RCC 7860 (cell line): ENCODE measurements around the gene POU2F1.

ENCODE experiments used
- DNase-seq: peaks from one replicate; pipeline ENCODE4 v3.0.0-alpha.2; 2015; ENCODE audit warnings: low spot score
- FAIRE-seq: peaks from 2 replicates; lab custom pipeline; 2012; peaks lifted over from hg19 to GRCh38; lab: Jason Lieb, UNC

Gene POU2F1

GRCh38 chr1:167434306-167434705 lies 213.6 kb downstream of the POU2F1 start:
- FAIRE-seq, result no peak
- no peak for DNase-seq

- no peak for FAIRE-seq
- DNase-seq, result no peak
These were observed 214.8 kb downstream of the POU2F1 start for GRCh38 chr1:167435484-167435883.

GRCh38 chr1:167438171-167439138 lies 217.8 kb downstream of the POU2F1 start:
- FAIRE-seq (no peak), DNase-seq (no peak)

GRCh38 chr1:167439301-167439988 lies 218.8 kb downstream of the POU2F1 start:
- DNase-seq, result no peak
- no peak for FAIRE-seq

GRCh38 chr1:167440345-167440744 lies 219.7 kb downstream of the POU2F1 start:
- DNase-seq, result no peak
- FAIRE-seq, result no peak

GRCh38 chr1:167440776-167441175 lies 220.1 kb downstream of the POU2F1 start:
- FAIRE-seq, result no peak
- no peak for DNase-seq

- FAIRE-seq (no peak), DNase-seq (no peak)
These were observed 220.5 kb downstream of the POU2F1 start for GRCh38 chr1:167441222-167441621.

GRCh38 chr1:167442142-167442848 lies 221.6 kb downstream of the POU2F1 start:
- DNase-seq, result peak; percentile 49
- no peak for FAIRE-seq

GRCh38 chr1:167442854-167443565 lies 222.3 kb downstream of the POU2F1 start:
- DNase-seq (no peak), FAIRE-seq (no peak)

- FAIRE-seq (no peak), DNase-seq (no peak)
These were observed 223.1 kb downstream of the POU2F1 start for GRCh38 chr1:167443757-167444156.

GRCh38 chr1:167446966-167447365 lies 226.3 kb downstream of the POU2F1 start:
- no peak for DNase-seq
- FAIRE-seq, result no peak

- FAIRE-seq, result no peak
- peak; percentile 83 for DNase-seq
These were observed 226.9 kb downstream of the POU2F1 start for GRCh38 chr1:167447521-167448136.

GRCh38 chr1:167450843-167451242 lies 230.2 kb downstream of the POU2F1 start:
- DNase-seq, result no peak
- no peak for FAIRE-seq

- DNase-seq, result no peak
- no peak for FAIRE-seq
These were observed 231.8 kb downstream of the POU2F1 start for GRCh38 chr1:167452483-167452882.

GRCh38 chr1:167453123-167453522 lies 232.4 kb downstream of the POU2F1 start:
- FAIRE-seq, result no peak
- no peak for DNase-seq

- no peak for FAIRE-seq
- no peak for DNase-seq
These were observed 233.7 kb downstream of the POU2F1 start for GRCh38 chr1:167454304-167454893.

- no peak for FAIRE-seq
- DNase-seq, result peak; percentile 25
These were observed 234.5 kb downstream of the POU2F1 start for GRCh38 chr1:167454894-167455785.

- DNase-seq (no peak), FAIRE-seq (no peak)
These were observed 235.2 kb downstream of the POU2F1 start for GRCh38 chr1:167455786-167456446.
